ENCODE data around the gene ARL5C. TPM values are rescaled to one million over a fixed set of nuclear protein-coding genes. Genes with fewer than 3 reads are reported as not detected.

ARL5C gene
- total RNA-seq, 2 experiments from 2014 or later, result 0.16 to 0.65 TPM

- intact Hi-C loops (cut with micrococcal nuclease; ENCODE audit: unreplicated experiment), result no loop called here
- Histone ChIP-seq H3K4me1 (ENCODE audit: insufficient read depth, low read length, poor library complexity, severe bottlenecking) (no peaks in the 10 kb centered on the region), H2AFZ (ENCODE audit: low read length) (no peak overlapping the region), H3K27ac (ENCODE audit: low read depth, low read length, poor library complexity, severe bottlenecking) (no peak overlapping the region), H4K20me1 (ENCODE audit: insufficient read depth, low read length) (no peaks in the 10 kb centered on the region), H3K4me3 (ENCODE audit: low read depth, low read length, poor library complexity, severe bottlenecking) (no peak overlapping the region), H3K36me3 (ENCODE audit: insufficient read depth, low read length) (peaks cover 80% of the 10 kb centered on the region), H3K79me2 (ENCODE audit: insufficient read depth, low read depth, low read length) (no peaks in the 10 kb centered on the region), H3K4me2 (ENCODE audit: low read length) (no peak overlapping the region), H3K9me3 (ENCODE audit: low read length) (no peaks in the 10 kb centered on the region), H3K9me2 (ENCODE audit: insufficient read depth, low read length) (no peaks in the 10 kb centered on the region)
- TF ChIP-seq CTCF (conservative IDR thresholded peaks at IDR 0.05; ENCODE audit: low read length) (no peak), EZH2phosphoT487 (IDR thresholded peaks at IDR 0.05; ENCODE audit: borderline replicate concordance, low read depth, low read length) (no peak)
- CTCF ChIA-PET (ENCODE audit: unreplicated experiment), result no interaction called here
- BruUV-seq (replicated peaks), result no TSS peak
- POLR2A ChIA-PET, result no interaction called here
- no peak for DNase-seq (ENCODE audit: low spot score)
These were observed 20.6 kb upstream of the ARL5C start for GRCh38 chr17:39186481-39187002.

- no TSS peak for BruUV-seq (replicated peaks)
- Histone ChIP-seq H3K79me2 (ENCODE audit: insufficient read depth, low read depth, low read length) (no peaks in the 10 kb centered on the region), H3K4me1 (ENCODE audit: insufficient read depth, low read length, poor library complexity, severe bottlenecking) (no peaks in the 10 kb centered on the region), H3K4me3 (ENCODE audit: low read depth, low read length, poor library complexity, severe bottlenecking) (no peak overlapping the region), H3K9me3 (ENCODE audit: low read length) (no peaks in the 10 kb centered on the region), H3K36me3 (ENCODE audit: insufficient read depth, low read length) (peaks cover 89% of the 10 kb centered on the region), H3K27ac (ENCODE audit: low read depth, low read length, poor library complexity, severe bottlenecking) (no peak overlapping the region), H4K20me1 (ENCODE audit: insufficient read depth, low read length) (no peaks in the 10 kb centered on the region), H2AFZ (ENCODE audit: low read length) (no peak overlapping the region), H3K9me2 (ENCODE audit: insufficient read depth, low read length) (no peaks in the 10 kb centered on the region), H3K4me2 (ENCODE audit: low read length) (no peak overlapping the region)
- intact Hi-C loops (cut with micrococcal nuclease; ENCODE audit: unreplicated experiment), result no loop called here
- ChIA-PET CTCF (ENCODE audit: unreplicated experiment) (no interaction called here), POLR2A (interaction anchor here (0.6 kb wide), 1 partner anchor 8 kb away, joined by 6 read pairs; no protein-coding TSS in a partner anchor)
- DNase-seq (ENCODE audit: low spot score), result no peak
- no peak for TF ChIP-seq CTCF (conservative IDR thresholded peaks at IDR 0.05; ENCODE audit: low read length)
- no peak for TF ChIP-seq EZH2phosphoT487 (IDR thresholded peaks at IDR 0.05; ENCODE audit: borderline replicate concordance, low read depth, low read length)
These were observed 17.8 kb upstream of the ARL5C start for GRCh38 chr17:39183720-39184119.

GRCh38 chr17:39183045-39183444, 17.1 kb upstream of the ARL5C start:
- Histone ChIP-seq H3K9me2 (ENCODE audit: insufficient read depth, low read length) (no peaks in the 10 kb centered on the region), H3K36me3 (ENCODE audit: insufficient read depth, low read length) (peaks cover 89% of the 10 kb centered on the region), H3K4me3 (ENCODE audit: low read depth, low read length, poor library complexity, severe bottlenecking) (no peak overlapping the region), H3K79me2 (ENCODE audit: insufficient read depth, low read depth, low read length) (no peaks in the 10 kb centered on the region), H3K4me1 (ENCODE audit: insufficient read depth, low read length, poor library complexity, severe bottlenecking) (no peaks in the 10 kb centered on the region), H3K9me3 (ENCODE audit: low read length) (no peaks in the 10 kb centered on the region), H4K20me1 (ENCODE audit: insufficient read depth, low read length) (no peaks in the 10 kb centered on the region), H3K4me2 (ENCODE audit: low read length) (no peak overlapping the region), H3K27ac (ENCODE audit: low read depth, low read length, poor library complexity, severe bottlenecking) (no peak overlapping the region), H2AFZ (ENCODE audit: low read length) (no peak overlapping the region)
- intact Hi-C loops (cut with micrococcal nuclease; ENCODE audit: unreplicated experiment), result no loop called here
- ChIA-PET CTCF (ENCODE audit: unreplicated experiment) (no interaction called here), POLR2A (no interaction called here)
- DNase-seq (ENCODE audit: low spot score), result no peak
- TF ChIP-seq EZH2phosphoT487 (IDR thresholded peaks at IDR 0.05; ENCODE audit: borderline replicate concordance, low read depth, low read length) (no peak), CTCF (conservative IDR thresholded peaks at IDR 0.05; ENCODE audit: low read length) (no peak)
- BruUV-seq (replicated peaks), result no TSS peak
